NCI-H1105 (cell line): ENCODE results near the gene CCR7.
A peak's percentile ranks its signal among the peaks of the same experiment; 100 is the strongest.

Experiments used
- DNase-seq: peaks from one replicate; lab custom pipeline; 2025; lab: John Stamatoyannopoulos, UW

Gene CCR7

GRCh38 chr17:40562838-40563219 is 2.4 kb downstream of the CCR7 start:
- DNase-seq: no peak

- no peak for DNase-seq
These were observed 3.2 kb downstream of the CCR7 start for GRCh38 chr17:40561871-40562611.

GRCh38 chr17:40561294-40561870 is 3.9 kb downstream of the CCR7 start:
- DNase-seq: no peak

GRCh38 chr17:40560592-40561293 is 4.5 kb downstream of the CCR7 start:
- DNase-seq: no peak

- peak; percentile 83 for DNase-seq
These were observed 5.2 kb downstream of the CCR7 start for GRCh38 chr17:40559954-40560591.

GRCh38 chr17:40559564-40559916 is 5.7 kb downstream of the CCR7 start:
- DNase-seq: no peak

GRCh38 chr17:40558890-40559563 is 6.2 kb downstream of the CCR7 start:
- no peak for DNase-seq

- DNase-seq: no peak
These were observed 6.9 kb downstream of the CCR7 start for GRCh38 chr17:40558300-40558889.

- DNase-seq: no peak
These were observed 7.6 kb downstream of the CCR7 start for GRCh38 chr17:40557531-40558299.

GRCh38 chr17:40556884-40557414 is 8.3 kb downstream of the CCR7 start:
- DNase-seq: no peak

- no peak for DNase-seq
These were observed 9.0 kb downstream of the CCR7 start for GRCh38 chr17:40556198-40556661.

- DNase-seq: no peak
These were observed 9.7 kb downstream of the CCR7 start for GRCh38 chr17:40555296-40556190.

GRCh38 chr17:40554646-40555295 is 10.5 kb downstream of the CCR7 start:
- DNase-seq: no peak

GRCh38 chr17:40553694-40554534 is 11.4 kb downstream of the CCR7 start:
- no peak for DNase-seq

- DNase-seq: no peak
These were observed 12.2 kb downstream of the CCR7 start for GRCh38 chr17:40552806-40553693.

- DNase-seq: no peak
These were observed 13.1 kb downstream of the CCR7 start for GRCh38 chr17:40551879-40552768.
